Activated CD8-positive, alpha-beta T cell treated with anti-CD3 and anti-CD28 coated beads for 36 hours (primary cell): ENCODE results near the gene CDC5L. TPM values are rescaled to one million over a fixed set of nuclear protein-coding genes. Genes with fewer than 3 reads are reported as not detected.

Experiments used
- ATAC-seq: fragments of 200-7000 bp; cut with Tn5 transposase; one replicate; pipeline ENCODE4 v1.10.0; 2021; ENCODE audit warnings: mild to moderate bottlenecking, moderate library complexity
- CTCF ChIA-PET: fragments of 350-600 bp; sonication (Branson Sonifier 250); formaldehyde crosslinking; loops from one replicate; lab custom pipeline; 2021; ENCODE audit warnings: antibody characterized with exemption; lab: Charles Lee
- POLR2A ChIA-PET: fragments of 350-600 bp; sonication (Branson Sonifier 250); formaldehyde crosslinking; loops from one replicate; lab custom pipeline; 2021; ENCODE audit warnings: antibody characterized with exemption; lab: Charles Lee
- DNase-seq: peaks from one replicate; pipeline ENCODE4 v3.0.0-alpha.2; 2020
- H3K27ac Mint-ChIP-seq: one replicate; pipeline ENCODE4 v1.8.0; 2021; ENCODE audit warnings: mild to moderate bottlenecking, mixed read lengths
- H3K27me3 Mint-ChIP-seq: one replicate; pipeline ENCODE4 v1.8.0; 2021; ENCODE audit warnings: mixed read lengths
- H3K36me3 Mint-ChIP-seq: one replicate; pipeline ENCODE4 v1.8.0; 2021; ENCODE audit warnings: low read depth, mixed read lengths
- H3K4me1 Mint-ChIP-seq: one replicate; pipeline ENCODE4 v1.8.0; 2021; ENCODE audit warnings: low read depth, mixed read lengths
- H3K4me3 Mint-ChIP-seq: one replicate; pipeline ENCODE4 v1.8.0; 2021; ENCODE audit warnings: mild to moderate bottlenecking, moderate library complexity, mixed read lengths
- H3K9me3 Mint-ChIP-seq: one replicate; pipeline ENCODE4 v1.8.0; 2021; ENCODE audit warnings: mixed read lengths
- intact Hi-C: fragments of 100-400 bp; cut with micrococcal nuclease; formaldehyde crosslinking; loops from one replicate; pipeline ENCODE4 v1.10.0; 2022
- total RNA-seq, 2 experiments: library from RNA; stranded (reverse); gene quantifications; one replicate each; pipeline ENCODE4 v1.2.3, GENCODE V29; 2021
- TF ChIP-seq, protein P1 (sequence below): fragments of 200-600 bp; IDR thresholded peaks from one replicate; pipeline ENCODE4 v1.8.0; 2022; ENCODE audit warnings: antibody characterized with exemption, mild to moderate bottlenecking

The CDC5L gene
- total RNA-seq, 2 experiments from 2014 or later: 20.4 to 21.4 TPM

DNA sequence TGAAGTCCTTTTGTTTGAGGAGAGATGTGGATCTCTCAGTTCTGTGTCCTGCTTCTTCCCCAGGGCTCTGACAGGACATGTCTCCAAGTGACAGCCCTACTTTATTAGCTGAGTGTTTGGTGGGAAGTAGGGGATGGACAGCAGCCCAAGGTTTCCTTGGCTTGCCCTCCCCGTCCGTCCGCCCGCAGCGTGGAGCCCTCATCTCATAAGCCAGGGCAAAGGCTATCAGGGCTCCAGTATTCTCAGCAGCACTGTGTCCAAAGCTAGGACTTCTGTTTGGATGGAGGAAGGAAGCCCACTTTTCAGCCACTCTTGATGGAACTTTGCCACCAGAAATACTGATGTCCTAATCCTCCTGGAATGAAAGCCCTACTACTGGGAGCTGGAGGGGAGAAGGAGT, 13.6 kb downstream of the CDC5L start:
- DNase-seq (no peak), ATAC-seq (no peak)
- intact Hi-C loops: no loop called here
- Mint-ChIP-seq H3K36me3 (peaks cover 63% of the 10 kb centered on the region), H3K27ac (peak overlapping the region; percentile 46), H3K4me3 (no peak overlapping the region), H3K27me3 (no peaks in the 10 kb centered on the region), H3K9me3 (no peaks in the 10 kb centered on the region), H3K4me1 (peaks cover 30% of the 10 kb centered on the region)
- ChIA-PET CTCF (interaction anchor here (0.7 kb wide), 1 partner anchor 31 kb away, joined by 3 read pairs; no protein-coding TSS in a partner anchor), POLR2A (interaction anchor here (2.1 kb wide), 1 partner anchor 14 kb away, joined by 7 read pairs; the partner anchor contains the start of gene CDC5L)
- TF ChIP-seq, protein P1, sequence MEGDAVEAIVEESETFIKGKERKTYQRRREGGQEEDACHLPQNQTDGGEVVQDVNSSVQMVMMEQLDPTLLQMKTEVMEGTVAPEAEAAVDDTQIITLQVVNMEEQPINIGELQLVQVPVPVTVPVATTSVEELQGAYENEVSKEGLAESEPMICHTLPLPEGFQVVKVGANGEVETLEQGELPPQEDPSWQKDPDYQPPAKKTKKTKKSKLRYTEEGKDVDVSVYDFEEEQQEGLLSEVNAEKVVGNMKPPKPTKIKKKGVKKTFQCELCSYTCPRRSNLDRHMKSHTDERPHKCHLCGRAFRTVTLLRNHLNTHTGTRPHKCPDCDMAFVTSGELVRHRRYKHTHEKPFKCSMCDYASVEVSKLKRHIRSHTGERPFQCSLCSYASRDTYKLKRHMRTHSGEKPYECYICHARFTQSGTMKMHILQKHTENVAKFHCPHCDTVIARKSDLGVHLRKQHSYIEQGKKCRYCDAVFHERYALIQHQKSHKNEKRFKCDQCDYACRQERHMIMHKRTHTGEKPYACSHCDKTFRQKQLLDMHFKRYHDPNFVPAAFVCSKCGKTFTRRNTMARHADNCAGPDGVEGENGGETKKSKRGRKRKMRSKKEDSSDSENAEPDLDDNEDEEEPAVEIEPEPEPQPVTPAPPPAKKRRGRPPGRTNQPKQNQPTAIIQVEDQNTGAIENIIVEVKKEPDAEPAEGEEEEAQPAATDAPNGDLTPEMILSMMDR: no peak

DNA sequence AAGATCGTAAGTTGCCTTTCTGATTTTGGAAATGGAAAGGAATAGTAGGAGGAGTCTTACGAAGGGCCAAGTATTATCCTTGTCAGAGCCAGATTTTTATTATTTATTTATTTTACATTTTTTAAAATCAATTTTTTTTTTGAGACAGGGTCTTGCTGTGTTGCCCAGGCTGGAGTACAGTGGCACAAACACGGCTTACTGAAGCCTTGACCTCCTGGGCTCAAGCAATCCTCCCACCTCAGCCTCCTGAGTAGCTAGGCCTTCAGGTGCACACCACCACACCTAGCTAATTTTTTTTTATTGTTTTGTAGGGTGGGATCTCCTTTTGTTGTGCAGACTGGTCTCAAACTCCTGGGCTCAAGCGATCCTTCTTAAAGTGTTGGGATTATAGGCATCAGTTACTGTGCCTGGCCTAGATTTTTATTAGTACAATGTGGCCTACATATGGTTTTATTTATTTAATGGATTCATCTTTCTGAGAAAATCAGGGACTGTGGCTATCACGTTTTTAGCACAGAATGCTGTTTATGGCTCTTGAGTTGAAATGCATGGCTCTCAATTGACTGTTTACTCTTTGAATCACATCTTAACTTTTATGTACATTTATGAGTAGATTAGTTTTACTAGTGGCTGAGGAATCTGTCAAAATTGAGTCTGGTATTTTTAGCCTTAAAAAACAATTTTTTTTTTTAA, 16.7 kb downstream of the CDC5L start:
- Mint-ChIP-seq H3K27ac (no peak overlapping the region), H3K4me3 (no peak overlapping the region), H3K9me3 (no peaks in the 10 kb centered on the region), H3K4me1 (peaks cover 40% of the 10 kb centered on the region), H3K36me3 (peaks cover 68% of the 10 kb centered on the region), H3K27me3 (no peaks in the 10 kb centered on the region)
- POLR2A ChIA-PET: interaction anchor here (0.7 to 1.1 kb wide), 2 partner anchors 15 to 25 kb away, joined by 3 read pairs; no protein-coding TSS in a partner anchor
- intact Hi-C loops: no loop called here
- CTCF ChIA-PET: interaction anchor here (1.1 to 1.5 kb wide), 3 partner anchors 17 to 136 kb away, joined by 3 read pairs; no protein-coding TSS in a partner anchor
- DNase-seq: no peak
- TF ChIP-seq, protein P1: no peak
- no peak for ATAC-seq

GRCh38 chr6:44404715-44405099, 17.2 kb downstream of the CDC5L start:
- H3K9me3 Mint-ChIP-seq: no peaks in the 10 kb centered on the region
- ChIA-PET CTCF (interaction anchor here (1.1 to 1.5 kb wide), 2 partner anchors 16 to 99 kb away, joined by 3 read pairs; no protein-coding TSS in a partner anchor), POLR2A (no interaction called here)
- H3K27me3 Mint-ChIP-seq: no peaks in the 10 kb centered on the region
- H3K4me3 Mint-ChIP-seq: no peak overlapping the region
- no peak for ATAC-seq
- H3K36me3 Mint-ChIP-seq: peaks cover 70% of the 10 kb centered on the region
- TF ChIP-seq, protein P1: no peak
- intact Hi-C loops: no loop called here
- H3K4me1 Mint-ChIP-seq: peaks cover 41% of the 10 kb centered on the region
- no peak for DNase-seq
- H3K27ac Mint-ChIP-seq: no peak overlapping the region

GRCh38 chr6:44407951-44408670, 20.6 kb downstream of the CDC5L start:
- CTCF ChIA-PET: interaction anchor here (1.3 to 1.5 kb wide), 2 partner anchors 15 to 95 kb away, joined by 3 to 6 read pairs; partner anchors contain the start of gene AARS2
- Mint-ChIP-seq H3K27ac (no peak overlapping the region), H3K9me3 (no peaks in the 10 kb centered on the region), H3K4me1 (peaks cover 38% of the 10 kb centered on the region), H3K36me3 (peaks cover 77% of the 10 kb centered on the region), H3K4me3 (no peak overlapping the region), H3K27me3 (no peaks in the 10 kb centered on the region)
- POLR2A ChIA-PET: interaction anchor here (1.3 to 1.8 kb wide), 3 partner anchors 9 to 21 kb away, joined by 3 to 6 read pairs (median 4); partner anchors contain the start of gene CDC5L
- no peak for DNase-seq
- TF ChIP-seq, protein P1: no peak
- no peak for ATAC-seq
- intact Hi-C loops: no loop called here
